Activated CD8-positive, alpha-beta memory T cell treated with anti-CD3 and anti-CD28 coated beads, Interleukin-2, amount 50 U/mL, for 4 hours (primary cell): Measurements from ENCODE around the gene ANO1.

Source experiments
- DNase-seq: peaks from one replicate; pipeline ENCODE4 v3.0.0-alpha.2; 2020

Gene ANO1

DNA sequence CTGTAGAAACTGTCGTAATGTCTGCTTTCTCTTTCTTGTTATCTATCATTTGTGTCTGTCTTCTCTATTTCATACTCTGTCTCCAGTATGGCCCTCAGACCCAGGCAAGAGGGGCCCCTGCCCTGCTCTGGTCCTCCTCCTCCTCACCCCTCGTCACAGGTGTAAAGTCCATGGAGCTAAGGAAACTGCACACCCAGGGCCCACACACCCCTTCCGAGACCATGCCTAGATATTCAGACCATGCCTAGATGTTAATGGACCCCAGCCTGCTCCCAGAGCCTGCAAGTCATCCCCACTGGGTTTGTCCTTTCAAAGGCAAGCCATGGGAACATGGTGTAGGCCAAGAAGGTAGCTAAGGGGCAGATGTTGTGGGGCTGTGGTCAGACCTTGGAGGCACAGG lies 24.1 kb upstream of the ANO1 start:
- DNase-seq: no peak

DNA sequence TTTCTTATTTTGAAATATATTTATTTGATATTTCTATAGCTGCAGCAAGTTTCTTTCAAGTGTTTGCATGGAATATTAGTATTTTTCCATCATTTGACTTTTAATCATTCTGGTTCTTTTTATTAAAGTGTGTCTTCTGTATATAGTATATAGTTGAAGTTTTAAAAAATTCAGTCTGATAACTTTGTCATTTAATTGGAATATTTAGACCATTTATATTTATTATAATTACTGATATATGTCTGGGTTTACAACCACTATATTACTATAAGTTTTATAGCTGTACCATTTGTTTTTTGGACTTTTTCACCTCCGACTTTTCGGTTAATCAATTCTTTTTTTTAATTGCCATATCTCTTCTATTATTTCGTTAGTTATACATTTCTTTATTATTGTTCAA lies 22.7 kb upstream of the ANO1 start:
- no peak for DNase-seq

DNA sequence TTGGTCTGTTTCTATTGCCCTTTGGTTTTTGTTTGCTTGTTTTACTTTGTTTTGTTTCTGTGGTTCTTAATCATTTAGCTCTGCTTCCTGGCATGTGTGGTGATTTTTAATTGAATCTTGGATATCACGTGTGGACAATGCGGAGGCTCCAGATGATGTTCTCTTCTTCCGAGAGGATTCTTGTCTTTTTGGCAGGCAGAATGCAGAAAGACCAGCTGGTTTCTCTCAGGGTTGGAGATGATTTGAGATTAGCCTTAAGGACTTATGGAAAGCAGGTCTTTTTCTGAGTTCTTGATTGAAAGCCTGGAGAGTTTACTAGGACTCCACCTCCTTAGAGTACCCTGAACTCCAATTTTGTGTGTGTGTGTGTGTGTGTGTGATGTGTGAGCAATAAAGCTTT lies 21.0 kb upstream of the ANO1 start:
- no peak for DNase-seq

DNA sequence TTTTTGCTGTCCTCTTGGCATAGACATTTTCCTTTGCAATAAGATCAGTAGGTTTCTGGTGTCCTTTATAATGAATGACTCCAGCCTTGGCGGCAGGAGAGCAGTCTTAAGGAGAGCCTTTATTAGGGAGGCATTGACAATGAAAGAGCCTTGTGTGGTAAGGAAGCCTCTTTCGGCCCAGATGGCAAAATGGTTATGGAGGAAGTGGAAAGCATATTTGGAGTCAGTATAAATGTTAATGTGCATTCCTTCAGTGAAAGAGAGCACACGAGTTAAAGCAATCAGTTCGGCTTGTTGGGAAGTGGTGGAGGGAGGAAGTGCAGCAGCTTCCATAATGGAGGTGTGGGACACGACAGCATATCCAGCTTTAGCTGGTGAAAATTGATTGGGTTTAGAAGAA lies 18.1 kb upstream of the ANO1 start:
- no peak for DNase-seq

DNA sequence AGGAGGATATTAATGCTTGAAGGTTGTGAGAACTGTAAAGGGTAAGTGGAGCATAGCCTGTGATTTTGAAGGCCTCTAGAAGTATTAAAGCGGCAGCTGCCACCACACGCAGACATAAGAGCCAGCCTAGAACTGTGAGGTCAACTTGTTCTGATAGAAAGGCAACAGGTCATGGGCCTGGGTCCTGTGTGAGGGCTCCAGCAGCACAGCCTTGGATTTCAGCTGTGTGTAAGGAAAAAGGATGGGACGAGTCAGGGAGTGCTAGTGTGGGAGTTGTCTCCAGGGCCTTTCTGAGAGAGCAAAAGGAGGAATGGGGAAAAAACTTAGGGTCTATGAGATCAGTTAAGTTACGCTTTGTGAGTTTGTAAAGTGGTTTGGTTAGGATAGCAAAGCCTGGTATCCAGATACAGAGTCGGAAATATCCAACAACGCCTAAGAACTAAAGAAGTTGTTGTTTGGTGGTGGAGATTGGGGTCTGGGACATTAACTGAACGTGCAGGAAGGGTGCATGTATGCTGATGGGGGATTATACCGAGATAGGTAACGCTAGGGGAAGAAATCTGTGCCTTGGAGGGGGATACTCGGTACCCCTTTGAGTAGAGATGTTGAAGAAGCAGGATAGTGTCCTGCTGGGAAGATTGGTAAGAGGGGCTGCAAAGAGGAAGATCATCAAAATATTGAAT lies 17.4 kb upstream of the ANO1 start:
- no peak for DNase-seq

DNA sequence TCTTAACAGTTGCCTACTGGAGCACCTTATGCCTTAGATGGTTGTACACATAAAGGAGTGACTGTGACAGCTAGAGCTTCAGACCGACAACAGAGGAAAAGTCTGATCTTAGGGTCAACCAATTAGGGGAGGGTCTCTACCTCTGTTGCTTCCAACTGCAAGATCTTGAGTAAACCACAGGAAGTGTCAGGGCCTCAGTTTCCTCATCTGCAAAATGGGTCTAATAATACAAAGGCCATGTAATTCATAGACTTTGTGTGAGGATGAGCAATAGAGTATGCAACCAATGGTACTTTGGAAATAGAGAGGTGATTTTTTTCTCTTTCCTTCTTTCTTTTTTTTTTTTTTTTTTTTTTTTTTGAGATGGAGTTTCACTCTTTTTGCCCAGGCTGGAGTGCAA lies 16.4 kb upstream of the ANO1 start:
- no peak for DNase-seq

DNA sequence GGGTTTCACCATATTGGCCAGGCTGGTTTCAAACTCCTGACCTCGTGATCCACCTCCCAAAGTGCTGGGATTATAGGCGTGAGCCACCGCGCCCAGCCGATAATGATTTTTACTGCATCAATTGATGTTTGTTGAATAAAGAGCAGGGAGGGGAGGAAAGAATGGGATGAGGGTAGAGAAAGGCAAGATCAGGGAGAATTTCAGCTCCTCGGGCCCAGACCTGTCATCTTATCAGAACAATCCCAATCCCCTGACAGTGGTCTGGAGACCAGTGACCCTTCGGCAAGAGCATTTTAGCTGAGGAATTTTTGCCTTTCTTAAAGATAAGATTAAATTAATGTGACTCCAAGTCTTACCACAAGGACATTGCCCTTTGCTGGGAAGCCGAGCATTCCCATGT lies 15.0 kb upstream of the ANO1 start:
- DNase-seq: no peak

DNA sequence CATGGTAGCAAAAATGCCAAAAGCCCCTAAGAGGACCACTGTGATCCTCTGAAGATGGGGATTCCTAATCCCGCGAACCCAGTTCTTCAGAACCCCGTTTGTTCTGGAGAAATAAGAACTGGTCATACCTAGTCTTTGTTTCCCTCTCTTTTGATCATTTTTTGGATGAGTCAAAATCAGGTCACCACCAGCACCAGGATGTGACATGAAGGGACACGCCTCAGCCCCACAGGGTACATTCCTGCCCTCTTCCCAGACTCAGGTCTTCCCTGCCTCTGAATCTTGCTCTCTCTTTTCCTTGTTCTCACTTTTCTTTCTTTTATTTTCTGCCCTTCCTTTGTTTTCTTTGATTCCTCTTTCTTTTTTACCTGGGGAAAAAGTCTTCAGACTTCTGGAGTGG lies 14.6 kb upstream of the ANO1 start:
- no peak for DNase-seq

DNA sequence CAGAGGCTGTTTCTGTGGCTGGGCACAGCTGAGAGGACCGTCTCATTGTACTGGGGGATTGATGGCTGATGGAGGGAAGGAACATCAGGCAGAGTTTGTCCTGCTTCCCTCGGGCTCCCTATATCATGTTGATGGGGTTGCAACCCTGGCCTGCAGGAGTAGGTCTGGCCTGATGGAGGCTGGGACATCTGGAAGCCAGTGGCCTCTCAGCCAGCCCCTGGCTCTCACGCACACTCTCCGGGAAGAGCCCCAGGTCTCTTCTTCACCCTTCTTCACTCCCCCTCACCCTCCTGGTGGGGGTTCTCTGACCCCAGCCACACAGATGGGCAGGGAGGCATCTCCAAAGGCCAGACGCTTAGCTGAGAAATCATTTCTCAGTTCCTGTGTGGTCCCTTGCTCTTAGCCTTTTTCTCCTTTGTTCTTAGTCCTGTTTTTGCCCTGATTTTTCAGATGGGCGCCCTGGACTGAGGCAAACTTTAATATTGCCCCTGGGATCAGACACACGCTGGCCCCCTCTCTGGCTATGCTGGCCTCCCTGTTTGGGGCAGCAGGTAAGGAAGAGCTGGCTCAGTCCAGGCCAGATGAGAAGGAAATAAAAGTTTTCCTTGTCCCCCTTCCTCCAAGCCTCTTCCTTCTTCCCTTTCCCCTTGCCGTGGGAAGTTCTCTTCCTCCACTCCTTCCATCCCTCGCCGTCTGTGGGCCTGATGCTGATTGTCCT lies 13.9 kb upstream of the ANO1 start:
- DNase-seq: no peak

DNA sequence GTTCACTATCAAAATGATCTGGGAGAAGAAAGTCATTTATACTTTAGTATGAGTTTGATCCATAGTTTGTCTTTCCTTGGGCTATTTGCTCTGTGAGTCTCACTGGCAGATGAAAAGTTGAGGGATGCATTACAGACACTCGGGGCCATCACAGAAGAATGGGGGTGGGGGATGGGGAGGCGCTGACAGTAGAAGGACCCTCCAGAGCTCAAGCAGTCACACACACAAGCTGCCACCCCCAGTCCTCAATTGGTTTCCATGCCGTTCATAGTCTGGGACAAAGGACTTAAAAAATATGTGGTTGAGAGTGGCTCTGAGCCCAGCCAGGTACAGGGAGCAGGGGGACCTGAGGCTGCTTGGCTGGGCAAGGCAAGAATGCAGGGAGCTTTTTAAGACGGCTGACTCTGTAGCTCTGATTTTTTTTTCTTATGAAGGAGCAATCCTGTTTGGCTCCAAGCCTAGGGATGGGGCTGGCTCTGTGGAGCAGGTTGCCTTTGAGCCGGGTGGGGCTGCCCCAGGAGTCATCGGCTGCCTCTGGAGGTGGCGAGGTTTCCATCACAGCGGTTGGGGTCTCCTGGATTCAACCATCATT lies 13.3 kb upstream of the ANO1 start:
- no peak for DNase-seq

DNA sequence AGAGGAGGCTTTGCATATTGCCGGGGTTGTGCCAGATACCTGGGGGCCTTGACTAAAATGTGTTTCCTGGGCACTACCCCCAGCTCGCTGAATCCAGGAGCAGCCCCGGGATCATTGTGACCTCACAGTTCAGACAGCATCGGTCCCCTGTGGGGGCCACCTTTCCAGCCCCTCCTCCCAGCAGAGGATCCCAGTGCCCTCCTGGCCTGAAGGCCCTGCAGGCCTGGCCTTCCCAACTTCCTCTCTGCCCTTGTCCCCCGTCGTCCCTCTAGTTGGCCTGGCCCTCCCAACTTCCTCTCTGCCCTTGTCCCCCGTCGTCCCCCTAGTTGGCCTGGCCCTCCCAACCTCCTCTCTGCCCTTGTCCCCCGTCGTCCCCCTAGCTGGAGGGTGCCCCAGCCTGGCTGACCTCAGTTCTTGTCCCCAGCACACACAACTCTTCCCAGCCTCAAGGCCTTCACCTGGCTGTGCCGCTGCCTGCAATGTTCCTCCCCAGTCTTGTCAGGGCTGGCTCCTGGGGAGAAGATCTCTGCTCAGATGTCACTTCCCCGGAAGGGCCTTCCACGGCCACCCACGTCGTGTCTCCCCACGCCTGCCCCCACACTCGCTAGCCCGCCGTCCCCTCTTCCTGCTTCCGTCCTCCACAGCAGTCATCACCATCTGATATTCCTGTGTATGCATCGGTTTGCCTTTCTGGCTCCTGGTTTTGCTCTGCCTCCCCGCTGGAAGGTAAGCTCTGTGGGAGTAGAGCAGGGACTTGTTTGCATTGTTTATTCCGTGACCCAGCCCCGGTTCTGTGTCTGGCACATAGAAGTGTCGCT lies 12.6 kb upstream of the ANO1 start:
- no peak for DNase-seq

DNA sequence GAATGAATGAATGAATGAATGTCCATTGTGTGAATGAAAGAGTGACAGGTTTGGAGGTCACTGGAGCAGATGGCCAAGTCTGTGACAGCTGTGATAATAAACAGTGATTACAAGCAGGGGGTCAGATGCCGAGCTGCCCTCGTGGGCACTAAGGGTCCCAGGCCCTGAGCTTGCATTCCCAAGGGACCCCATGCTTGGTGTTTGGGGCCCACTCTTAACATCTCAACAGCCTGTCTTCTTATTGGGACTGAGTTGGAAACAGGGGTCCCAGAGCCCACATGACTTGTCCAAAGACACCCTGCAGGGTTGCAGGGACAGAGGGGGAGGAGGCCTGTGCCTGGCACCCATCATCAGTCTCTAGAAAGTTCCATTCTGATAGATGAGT lies 12.0 kb upstream of the ANO1 start:
- DNase-seq: no peak

DNA sequence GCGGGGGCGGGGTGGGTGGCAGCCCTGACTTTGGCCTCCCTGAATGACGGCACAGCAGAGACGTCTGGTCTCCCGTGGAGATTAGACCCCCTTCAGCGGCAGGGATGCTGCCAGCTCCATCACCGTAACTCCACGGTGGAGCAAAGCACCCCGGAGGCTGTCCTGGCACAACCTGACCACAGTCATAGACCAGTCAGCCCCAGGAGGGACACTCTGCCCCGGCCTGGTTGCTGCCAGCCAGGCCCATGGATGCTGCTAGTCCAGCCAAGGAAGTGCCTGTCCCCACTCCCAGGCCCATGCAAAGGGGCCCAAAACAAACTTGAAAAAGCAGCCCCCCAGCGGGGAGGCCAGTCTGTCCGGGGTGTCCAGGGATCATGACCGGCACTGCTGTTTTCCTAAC lies 11.5 kb upstream of the ANO1 start:
- DNase-seq: no peak

DNA sequence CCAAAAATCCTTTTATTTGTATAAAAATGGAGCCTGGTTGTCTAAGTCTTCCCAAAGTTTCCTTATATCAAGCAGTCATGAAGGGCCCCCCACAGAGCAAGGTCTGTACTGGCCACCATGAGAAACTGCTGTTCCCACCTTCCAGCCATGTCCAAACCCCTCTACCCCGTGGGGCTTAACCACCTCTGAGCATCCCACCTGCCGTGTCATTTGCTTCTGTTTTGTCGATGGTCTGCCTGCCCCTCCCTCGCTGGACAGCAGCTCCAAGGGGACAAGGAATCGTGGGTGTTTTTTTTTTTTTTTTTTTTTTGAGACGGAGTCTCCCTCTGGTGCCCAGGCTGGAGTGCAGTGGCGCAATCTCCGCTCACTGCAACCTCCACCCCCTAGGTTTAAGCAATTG lies 11.1 kb upstream of the ANO1 start:
- no peak for DNase-seq

DNA sequence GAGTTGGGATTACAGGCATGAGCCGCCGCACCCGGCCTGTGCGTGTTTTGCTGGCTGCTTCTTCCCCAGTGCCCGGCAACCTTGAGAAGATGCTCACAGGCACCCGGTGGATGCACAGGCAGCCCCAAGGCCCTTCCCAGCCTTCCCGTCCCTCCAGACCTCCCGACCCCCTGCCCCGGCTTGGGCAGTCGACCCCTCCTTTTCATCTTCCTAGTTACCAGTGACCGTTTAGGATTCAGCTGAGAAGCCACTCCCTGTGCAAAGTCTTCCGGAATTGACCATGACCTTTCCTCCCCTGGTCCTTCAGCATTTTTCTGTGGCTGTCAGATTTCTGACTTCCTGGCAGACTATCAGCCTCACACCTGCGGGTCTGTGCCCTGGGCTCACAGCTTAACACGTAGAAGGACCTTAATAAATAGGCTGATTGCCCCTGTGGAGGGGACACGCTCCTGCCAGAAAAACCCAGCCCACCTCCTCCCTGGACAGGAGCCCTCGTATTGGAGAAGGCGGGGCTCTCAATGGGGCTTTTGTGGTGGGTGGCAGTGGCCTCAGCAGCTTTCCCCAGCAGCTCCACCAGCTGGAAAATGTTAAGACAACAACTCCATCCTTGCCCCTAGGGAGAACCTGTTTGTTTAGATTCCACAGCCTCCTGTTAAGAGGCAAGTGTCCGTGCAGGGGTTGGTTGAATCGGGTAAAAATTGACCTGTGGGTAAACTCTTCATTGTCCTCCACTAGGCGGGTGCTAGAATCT lies 10.4 kb upstream of the ANO1 start:
- DNase-seq: no peak

DNA sequence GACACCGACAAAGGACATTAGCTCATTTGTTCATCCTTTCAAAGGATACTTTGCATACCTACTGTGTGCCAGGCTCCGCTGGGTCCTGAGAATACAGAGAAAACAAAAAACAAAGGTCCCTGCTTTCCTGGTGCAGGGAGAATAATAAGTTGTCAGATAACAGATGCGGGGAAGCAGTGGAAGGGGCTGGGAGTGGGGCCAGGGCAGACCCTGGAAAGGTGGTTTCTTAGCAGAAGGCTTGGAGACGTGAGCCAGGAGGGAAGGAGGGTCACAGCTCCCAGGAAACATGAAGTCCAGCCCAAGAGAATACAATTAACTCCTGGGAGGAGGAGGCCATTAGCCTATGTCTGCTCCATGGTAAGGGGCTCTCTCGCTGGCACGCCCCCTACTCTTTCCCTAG lies 9.8 kb upstream of the ANO1 start:
- no peak for DNase-seq

DNA sequence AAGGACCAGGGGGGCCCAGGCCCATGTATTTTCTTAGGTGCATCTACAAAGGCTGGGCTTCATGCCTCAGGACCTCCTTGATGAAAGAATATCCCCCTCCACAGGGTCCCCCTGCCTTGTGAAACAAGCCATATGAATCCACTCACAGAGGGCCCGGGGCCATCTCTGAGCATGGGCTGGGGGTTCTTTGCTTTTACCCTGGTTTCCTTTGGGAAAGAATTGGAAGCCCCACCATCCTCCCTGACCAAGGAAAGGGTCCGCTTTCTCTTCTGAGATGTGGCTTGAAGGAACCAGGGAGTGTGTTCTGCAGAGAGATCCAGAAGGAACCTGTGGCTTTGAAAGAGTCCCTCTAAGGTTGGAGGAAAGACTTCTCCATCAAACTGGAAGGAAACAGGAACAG lies 9.2 kb upstream of the ANO1 start:
- DNase-seq: no peak

DNA sequence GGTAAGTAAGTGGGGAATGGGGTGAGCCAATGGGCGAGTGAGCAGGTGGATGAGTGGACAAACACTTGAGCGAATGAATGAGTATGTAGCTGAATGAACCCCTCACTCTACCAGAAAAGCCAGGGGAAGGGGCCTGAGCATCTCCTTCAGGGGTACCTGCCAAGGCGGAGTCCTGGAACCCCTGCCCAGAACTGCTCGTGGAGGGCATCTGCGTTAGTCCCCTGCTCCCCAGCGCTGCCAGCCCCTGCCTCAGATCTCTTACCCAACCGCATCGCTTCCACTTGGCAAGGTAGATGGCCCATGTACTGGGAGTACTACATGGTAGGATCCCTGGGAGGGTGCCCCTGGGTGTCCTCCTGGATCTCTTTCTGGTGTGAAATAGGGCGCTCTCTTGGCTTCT lies 7.4 kb upstream of the ANO1 start:
- DNase-seq: no peak

DNA sequence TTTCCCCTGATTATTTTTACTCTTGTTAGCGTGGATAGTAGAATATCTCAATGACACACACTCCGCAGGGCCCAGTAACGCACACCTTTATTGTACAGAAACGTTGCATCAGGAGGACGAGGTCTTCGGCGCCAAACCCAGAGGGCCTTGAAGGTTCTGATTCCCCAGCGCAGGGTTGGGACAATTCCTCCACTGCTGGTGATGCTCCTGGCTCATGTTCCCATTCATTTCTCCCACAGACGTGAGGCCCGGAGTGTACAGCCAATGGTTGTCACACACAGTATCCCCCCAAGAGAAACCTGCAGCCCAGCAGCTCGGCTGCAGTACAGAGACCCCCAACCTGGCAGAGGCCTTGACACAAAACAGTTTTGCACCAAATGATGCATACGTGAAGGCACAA lies 6.1 kb upstream of the ANO1 start:
- DNase-seq: no peak

DNA sequence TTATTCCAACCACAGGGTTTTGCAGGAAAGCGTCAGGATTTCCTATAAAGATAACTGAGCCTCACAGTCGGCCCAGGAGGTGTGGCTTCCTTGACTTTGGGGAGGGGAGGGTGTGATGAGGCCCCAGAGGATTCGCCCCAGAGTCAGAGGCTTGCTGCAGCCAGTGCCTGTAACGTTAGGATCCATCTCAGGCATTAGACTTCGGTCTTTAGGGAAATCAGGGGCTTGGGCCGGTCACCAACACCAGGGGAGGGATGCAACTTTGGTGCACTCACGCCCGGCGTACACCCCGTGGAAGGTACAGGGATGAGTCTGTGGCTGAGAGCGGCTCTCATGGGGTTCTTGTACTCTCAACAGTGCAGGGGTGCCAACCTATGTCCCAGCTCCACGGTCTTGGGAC lies 5.7 kb upstream of the ANO1 start:
- DNase-seq: no peak

DNA sequence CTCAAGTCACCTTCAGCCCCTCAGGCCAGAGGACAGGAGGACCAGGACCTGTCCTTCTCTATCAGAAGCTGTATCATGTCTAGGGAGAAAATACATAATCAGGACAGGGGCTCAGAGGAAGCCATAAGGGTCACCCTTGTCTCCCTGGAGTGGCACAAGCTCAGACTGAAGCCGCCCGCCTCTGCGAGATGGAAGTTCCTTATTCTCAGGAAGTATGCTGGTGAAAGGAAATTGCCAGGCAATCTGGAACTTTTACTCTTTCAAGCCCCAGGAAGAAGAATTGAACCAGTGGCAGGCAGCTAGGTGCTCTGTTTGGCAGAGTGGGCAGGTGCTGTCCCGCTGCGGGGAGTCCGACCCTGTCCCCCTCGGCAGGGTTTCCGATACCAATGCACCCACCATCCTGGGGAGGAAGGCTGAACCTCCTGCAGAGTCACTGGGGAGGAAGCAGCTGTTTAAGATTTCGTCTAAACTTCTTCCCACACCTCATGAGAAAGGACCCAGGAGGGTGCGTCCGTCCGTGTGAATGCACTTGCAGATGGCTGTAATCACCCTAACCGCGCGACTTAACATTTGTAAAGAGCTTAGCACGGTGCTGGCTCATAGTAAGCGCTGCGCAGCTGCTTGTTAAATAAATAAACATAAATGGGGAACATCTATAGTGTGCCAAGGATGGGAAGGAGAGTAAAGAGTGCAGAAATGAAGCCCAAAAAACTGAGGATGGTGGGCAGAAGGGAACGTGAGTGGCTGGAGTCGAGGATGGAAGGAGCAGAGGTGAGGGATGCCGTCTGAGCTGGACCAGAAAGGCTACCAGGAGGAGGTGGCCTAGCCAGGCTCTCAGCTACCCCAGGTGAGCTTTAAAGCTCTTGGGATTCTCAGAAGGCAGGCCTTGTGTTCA lies 5.0 kb upstream of the ANO1 start:
- no peak for DNase-seq

DNA sequence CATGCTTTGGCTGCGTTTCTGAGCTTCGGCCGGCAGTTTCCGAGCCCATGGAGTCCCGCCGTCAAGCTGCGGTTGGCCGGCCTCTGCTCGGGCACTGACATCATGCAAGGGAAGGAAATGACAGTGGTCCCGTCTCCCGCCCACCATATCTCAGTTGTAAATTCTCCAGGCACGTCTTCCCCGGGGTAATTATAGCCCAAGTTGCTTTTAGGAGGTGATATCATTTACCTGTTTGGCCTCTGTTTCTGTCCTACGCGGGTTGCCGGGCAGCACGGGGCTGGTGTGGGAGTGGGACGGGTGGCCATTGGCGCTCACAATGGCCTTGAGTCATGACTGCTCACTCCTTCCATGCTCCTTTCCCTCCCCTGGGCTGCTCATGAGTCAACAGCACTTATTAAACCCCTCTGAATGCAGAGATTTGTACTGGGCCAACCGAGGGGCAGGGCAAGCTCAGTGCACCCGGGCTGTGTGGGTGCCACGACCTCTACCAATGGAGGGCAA lies 4.2 kb upstream of the ANO1 start:
- DNase-seq: no peak
